A549 (cell line): Measurements from ENCODE around the gene CNOT11.
"Not testable (repeated sequence)": the region's sequence is repeated elsewhere in the genome, so short reads cannot be mapped to it uniquely, and the experiment has no call there.

Source experiments
- CEBPB ChIP-seq, 2 experiments: fragments of >200 bp in 1 of 2; sonication (Bioruptor Twin) in 1 of 2; formaldehyde crosslinking in 1 of 2; IDR thresholded peaks; 2 replicates each; pipeline ENCODE4 v1.6.1; 2012 to 2016
- CTCF ChIP-seq: fragments of >200 bp; sonication (Bioruptor Twin); formaldehyde crosslinking; IDR thresholded peaks from 3 replicates; pipeline ENCODE4 v1.5.1; 2016
- EP300 ChIP-seq, 2 experiments: fragments of >200 bp; sonication (Bioruptor Twin); formaldehyde crosslinking; IDR thresholded peaks; 2 replicates in 1 of 2; 3 replicates in 1 of 2; pipeline ENCODE4 v1.6.1; 2016 to 2017
- HMGXB4 ChIP-seq: fragments of 250-450 bp; sonication (Bioruptor Pico); IDR thresholded peaks from 2 replicates; pipeline ENCODE4 v1.5.0; 2021; ENCODE audit warnings: mild to moderate bottlenecking, moderate library complexity, borderline replicate concordance
- JUN ChIP-seq, 2 experiments: fragments of >200 bp; sonication (Bioruptor Twin); formaldehyde crosslinking; IDR thresholded peaks; 2 replicates in 1 of 2; 3 replicates in 1 of 2; pipeline ENCODE4 v1.6.1; 2016 to 2017
- JUNB ChIP-seq: fragments of >200 bp; sonication (Bioruptor Twin); formaldehyde crosslinking; IDR thresholded peaks from 2 replicates; pipeline ENCODE4 v1.6.1; 2016
- POLR2A ChIP-seq: IDR thresholded peaks from 2 replicates; pipeline ENCODE4 v1.6.1; 2012; ENCODE audit warnings: mild to moderate bottlenecking, low read length
- TP53 ChIP-seq: fragments of 250-450 bp; sonication (Bioruptor Pico); IDR thresholded peaks from 2 replicates; pipeline ENCODE4 v1.5.0; 2021; ENCODE audit warnings: mild to moderate bottlenecking, moderate library complexity

GRCh38 chr2:101251246-101251781 is 1.4 kb upstream of the CNOT11 start:
- not testable (repeated sequence) for TF ChIP-seq POLR2A; CEBPB (IDR thresholded peaks at IDR 0.05); CTCF; JUN (IDR thresholded peaks at IDR 0.05); EP300 (IDR thresholded peaks at IDR 0.05); HMGXB4 (CRISPR knock-in tag); TP53; JUNB
